Cardiac fibroblast (primary cell): ENCODE data around the gene KLHDC7B.

Source experiments
- DNase-seq, 2 donors: peaks; one replicate each; pipeline versions ENCODE4 v3.0.0 to v3.0.0-alpha.2; 2010; ENCODE audit warnings: low read depth in 2 of 2
- H3K4me3 ChIP-seq, 2 donors: replicated peaks in 1 of 2; 1 replicate in 1 of 2; 2 replicates in 1 of 2; pipeline ENCODE4 v1.5.1; 2011; ENCODE audit warnings: low read depth in 2 of 2, low read length in 2 of 2, mild to moderate bottlenecking in 2 of 2, moderate library complexity in 1 of 2
- CTCF ChIP-seq: IDR thresholded peaks from one replicate; pipeline ENCODE4 v1.5.1; 2011; ENCODE audit warnings: low read depth, mild to moderate bottlenecking, low read length, inconsistent platforms

The KLHDC7B gene

GRCh38 chr22:50584106-50585096 is 38.7 kb downstream of the KLHDC7B start:
- no peak for DNase-seq
- H3K4me3 ChIP-seq, result no peak overlapping the region
- no peak for TF ChIP-seq CTCF

DNA sequence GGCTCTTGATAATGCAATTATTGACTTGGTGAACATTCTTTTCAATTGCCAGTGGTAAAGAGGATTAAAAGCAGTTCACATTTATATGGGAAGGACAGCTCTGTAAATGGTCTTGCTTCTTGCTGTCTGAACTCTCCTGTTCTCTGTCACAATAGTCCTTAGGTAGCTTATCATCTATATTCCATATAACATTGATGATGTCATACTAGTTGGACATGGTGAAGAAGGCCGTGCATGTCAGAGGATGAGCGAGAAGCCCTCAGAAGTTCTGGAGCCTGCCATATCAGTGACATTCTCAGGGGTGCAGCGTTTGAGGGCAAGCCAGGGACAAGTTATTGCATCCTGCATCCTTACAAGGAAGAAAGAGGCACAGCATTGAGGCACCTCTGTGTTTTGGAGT is 39.5 kb downstream of the KLHDC7B start:
- no peak for TF ChIP-seq CTCF
- DNase-seq, result no peak
- H3K4me3 ChIP-seq, result no peak overlapping the region

DNA sequence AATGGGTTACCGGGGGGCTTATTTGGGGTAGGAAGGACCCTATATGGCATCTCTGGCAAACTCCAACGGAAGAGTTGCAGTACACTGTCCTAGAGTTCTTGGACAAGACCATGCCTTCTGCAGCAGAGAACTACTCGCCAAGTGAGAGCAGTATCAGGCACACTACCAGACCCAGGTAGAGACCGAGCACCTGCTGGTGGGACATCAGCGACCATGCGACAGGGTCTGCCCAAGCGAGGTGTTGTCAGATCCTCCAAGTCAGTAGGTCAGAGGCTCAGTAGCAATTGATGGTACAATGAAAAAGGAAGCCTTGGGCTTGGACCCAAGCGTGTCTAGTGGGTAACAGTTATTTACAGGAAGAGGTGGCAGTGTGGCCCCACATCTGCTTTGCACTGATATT is 40.1 kb downstream of the KLHDC7B start:
- TF ChIP-seq CTCF, result no peak
- H3K4me3 ChIP-seq, result no peak overlapping the region
- no peak for DNase-seq

DNA sequence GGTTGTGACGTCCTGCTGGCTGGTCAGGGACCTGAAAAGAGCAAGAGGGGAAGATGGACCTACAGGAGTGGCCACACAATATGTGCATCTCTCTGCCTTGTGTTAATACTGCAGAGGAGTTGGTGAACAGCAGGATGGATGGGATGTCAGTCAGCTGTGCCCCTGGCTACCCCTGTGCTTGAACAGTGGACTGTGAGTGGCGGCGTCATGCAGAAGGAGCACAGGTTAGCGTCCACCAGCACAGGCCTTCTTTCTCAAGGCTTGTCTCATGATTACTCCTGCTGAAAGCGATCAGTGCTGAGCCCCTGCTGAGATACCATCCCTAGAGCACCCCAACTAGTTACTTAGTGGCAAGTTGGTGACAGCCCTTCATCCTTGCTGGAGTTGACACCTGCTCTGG is 40.7 kb downstream of the KLHDC7B start:
- no peak for TF ChIP-seq CTCF
- no peak for DNase-seq

GRCh38 chr22:50587407-50587806 is 41.7 kb downstream of the KLHDC7B start:
- no peak for TF ChIP-seq CTCF
- DNase-seq, result no peak
- no peak overlapping the region for H3K4me3 ChIP-seq

More for the DNA sequence above, 40.7 kb downstream of the KLHDC7B start:
- no peak overlapping the region for H3K4me3 ChIP-seq

- TF ChIP-seq CTCF, result no peak
- H3K4me3 ChIP-seq, result no peak overlapping the region
- no peak for DNase-seq
Measured at GRCh38 chr22:50595189-50595588, 49.5 kb downstream of the KLHDC7B start.

GRCh38 chr22:50597097-50597496 is 51.4 kb downstream of the KLHDC7B start:
- DNase-seq, result no peak
- no peak overlapping the region for H3K4me3 ChIP-seq
- TF ChIP-seq CTCF, result no peak
